Nucleus accumbens (tissue), 56 donors: ENCODE measurements around the gene FBXL20.

Source experiments
- DNase-seq, 56 donors: peaks; one replicate each; lab custom pipeline; 2025; lab: John Stamatoyannopoulos, UW

Gene FBXL20

GRCh38 chr17:39212841-39213480 lies 188.5 kb downstream of the FBXL20 start:
- DNase-seq = peak in 3 of 56 donors; percentile 6 to 14 (median 11)

DNA sequence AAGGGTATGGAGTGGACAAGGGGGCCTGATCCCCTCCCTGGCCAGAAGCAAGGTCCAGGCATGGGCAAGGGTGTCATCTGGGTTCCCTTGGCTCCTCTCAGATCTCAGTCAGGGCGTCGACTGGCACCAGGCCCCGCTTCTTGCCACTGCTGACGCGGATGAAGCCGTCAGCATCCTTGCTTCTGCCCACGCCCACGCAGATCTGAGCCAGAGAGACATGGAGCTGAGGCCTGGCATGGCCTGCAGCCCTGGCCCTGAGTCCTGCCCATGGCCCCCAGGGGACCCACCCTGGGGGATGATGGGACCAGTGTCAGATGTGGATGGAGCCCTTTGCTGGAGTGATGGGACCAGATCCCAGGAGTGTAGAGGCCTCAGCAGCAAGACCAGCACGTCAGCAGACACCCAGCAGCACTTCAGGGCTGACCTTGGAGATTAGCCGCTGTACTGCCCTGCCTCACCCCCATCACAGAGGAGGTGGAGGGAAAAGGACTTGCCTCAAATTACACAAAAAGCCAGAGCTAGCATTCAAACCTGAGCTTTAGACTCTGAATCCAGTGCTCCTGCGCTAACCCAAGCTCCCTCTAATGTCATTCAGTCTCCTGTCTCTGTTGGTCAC lies 189.1 kb downstream of the FBXL20 start:
- DNase-seq = no peak

- no peak for DNase-seq
These were observed 191.4 kb downstream of the FBXL20 start for GRCh38 chr17:39210093-39210434.

GRCh38 chr17:39209317-39210092 lies 191.9 kb downstream of the FBXL20 start:
- peak in 37 of 56 donors; percentile 8 to 84 (median 42) for DNase-seq

DNA sequence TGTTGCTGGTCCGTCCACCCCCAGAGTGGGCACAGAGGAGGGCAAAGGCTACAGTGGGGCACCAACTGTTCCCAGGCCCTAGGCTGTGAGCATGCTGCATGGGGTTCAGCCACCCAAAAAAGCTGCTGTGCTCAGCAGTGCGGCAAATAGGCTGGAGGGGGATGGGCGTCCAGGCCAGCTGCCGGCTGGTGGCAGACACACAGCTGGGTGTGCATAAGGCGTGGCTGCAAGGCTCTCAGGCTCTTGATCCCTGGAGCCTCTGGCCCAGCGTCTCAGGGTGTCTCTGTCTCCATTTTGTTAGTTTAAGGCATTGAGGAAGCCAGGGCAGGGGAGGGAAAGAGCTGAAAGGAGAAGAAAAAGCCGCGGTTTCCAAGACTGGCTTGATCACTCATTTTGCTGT lies 192.5 kb downstream of the FBXL20 start:
- no peak for DNase-seq

- DNase-seq = peak in 38 of 56 donors; percentile 24 to 85 (median 48)
These were observed 193.3 kb downstream of the FBXL20 start for GRCh38 chr17:39208136-39208535.

DNA sequence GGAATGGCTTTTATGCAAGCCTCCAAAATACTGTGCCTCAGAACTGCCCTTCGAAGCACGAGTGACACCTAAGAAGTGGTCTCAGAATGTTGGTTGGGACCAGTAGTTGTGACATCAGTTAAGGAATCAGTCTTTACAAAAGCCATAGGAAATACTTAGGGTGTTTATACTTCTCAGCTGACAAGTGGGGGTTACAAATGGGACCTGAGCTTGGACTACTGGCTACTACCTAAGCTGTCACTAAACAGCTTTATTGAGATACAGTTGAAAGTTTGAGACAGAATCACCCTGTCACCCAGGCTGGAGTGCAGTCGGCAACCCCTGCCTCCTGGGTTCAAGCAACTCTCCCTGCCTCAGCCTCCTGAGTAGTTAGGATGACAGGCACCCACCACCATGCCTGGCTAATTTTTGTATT lies 196.3 kb downstream of the FBXL20 start:
- no peak for DNase-seq

DNA sequence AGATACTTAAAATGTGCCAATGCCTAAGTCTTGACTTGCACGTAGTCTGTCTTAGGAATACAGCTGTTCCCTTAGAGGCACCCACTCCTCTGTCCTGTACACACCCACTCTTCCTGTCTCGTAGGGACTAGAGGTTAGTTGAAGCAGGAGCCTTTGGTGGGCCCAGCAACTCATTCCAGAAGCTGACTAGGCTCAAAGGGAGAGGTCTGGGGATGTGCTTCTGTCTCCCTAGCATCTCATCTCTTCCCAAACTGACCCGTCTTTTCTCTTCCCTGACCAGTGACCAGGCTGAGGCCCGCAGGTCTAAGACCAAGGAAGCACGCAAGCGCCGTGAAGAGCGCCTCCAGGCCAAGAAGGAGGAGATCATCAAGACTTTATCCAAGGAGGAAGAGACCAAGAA lies 197.2 kb downstream of the FBXL20 start:
- no peak for DNase-seq
